OCI-LY3 (cell line): Measurements from ENCODE around the gene MAFG.

Experiments
- EZH2phosphoT487 ChIP-seq: fragments of 200-600 bp; shearing (Covaris generic); IDR thresholded peaks from 2 replicates; pipeline ENCODE4 v1.6.1; 2018; ENCODE audit warnings: antibody characterized with exemption, mixed run types, low read depth
- TF ChIP-seq, protein P1 (sequence below): fragments of 200-600, 300-600 bp; sonication (generic); IDR thresholded peaks from 2 replicates; pipeline ENCODE4 v1.5.1; 2014; ENCODE audit warnings: antibody characterized with exemption, low read length, low read depth

DNA sequence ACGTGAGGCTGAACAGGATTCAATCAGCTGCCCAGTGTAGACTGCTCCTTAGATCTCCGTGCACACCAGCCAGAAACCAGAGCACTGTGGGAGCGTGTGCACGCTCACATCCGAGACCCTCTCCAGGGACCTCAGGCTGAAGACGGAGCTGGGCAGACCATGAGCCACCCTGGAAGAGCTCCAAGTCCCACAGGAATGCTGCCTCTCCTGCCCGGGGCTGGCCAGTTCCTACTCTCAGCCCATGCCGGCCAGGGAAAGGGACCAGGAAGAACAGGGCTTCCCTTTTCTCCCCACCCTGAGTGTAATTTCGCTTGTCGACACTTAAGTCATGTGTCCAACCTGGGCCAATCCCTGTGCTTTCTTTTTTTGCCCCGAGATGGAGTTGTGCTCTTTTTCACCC, 43.0 kb downstream of the MAFG start:
- TF ChIP-seq EZH2phosphoT487 = no peak
- TF ChIP-seq, protein P1, sequence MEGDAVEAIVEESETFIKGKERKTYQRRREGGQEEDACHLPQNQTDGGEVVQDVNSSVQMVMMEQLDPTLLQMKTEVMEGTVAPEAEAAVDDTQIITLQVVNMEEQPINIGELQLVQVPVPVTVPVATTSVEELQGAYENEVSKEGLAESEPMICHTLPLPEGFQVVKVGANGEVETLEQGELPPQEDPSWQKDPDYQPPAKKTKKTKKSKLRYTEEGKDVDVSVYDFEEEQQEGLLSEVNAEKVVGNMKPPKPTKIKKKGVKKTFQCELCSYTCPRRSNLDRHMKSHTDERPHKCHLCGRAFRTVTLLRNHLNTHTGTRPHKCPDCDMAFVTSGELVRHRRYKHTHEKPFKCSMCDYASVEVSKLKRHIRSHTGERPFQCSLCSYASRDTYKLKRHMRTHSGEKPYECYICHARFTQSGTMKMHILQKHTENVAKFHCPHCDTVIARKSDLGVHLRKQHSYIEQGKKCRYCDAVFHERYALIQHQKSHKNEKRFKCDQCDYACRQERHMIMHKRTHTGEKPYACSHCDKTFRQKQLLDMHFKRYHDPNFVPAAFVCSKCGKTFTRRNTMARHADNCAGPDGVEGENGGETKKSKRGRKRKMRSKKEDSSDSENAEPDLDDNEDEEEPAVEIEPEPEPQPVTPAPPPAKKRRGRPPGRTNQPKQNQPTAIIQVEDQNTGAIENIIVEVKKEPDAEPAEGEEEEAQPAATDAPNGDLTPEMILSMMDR = no peak
